IPS-15b (cell line): ENCODE data around the gene DDC.

Experiments used
- H3K27me3 ChIP-seq: one replicate; pipeline ENCODE4 v1.6.1; 2013; ENCODE audit warnings: low read length; ENCODE audit not compliant: control insufficient read depth, insufficient read depth
- H3K36me3 ChIP-seq: one replicate; pipeline ENCODE4 v1.6.1; 2013; ENCODE audit warnings: low read length; ENCODE audit not compliant: control insufficient read depth, insufficient read depth
- H3K4me1 ChIP-seq: one replicate; pipeline ENCODE4 v1.6.1; 2013; ENCODE audit warnings: mild to moderate bottlenecking, low read length; ENCODE audit not compliant: control insufficient read depth, insufficient read depth
- H3K4me3 ChIP-seq: one replicate; pipeline ENCODE4 v1.5.1; 2013; ENCODE audit warnings: low read depth, low read length
- H3K9ac ChIP-seq: one replicate; pipeline ENCODE4 v1.6.1; 2013; ENCODE audit warnings: low read depth, mild to moderate bottlenecking, low read length
- H3K9me3 ChIP-seq: one replicate; pipeline ENCODE4 v1.6.1; 2013; ENCODE audit warnings: mild to moderate bottlenecking, low read length; ENCODE audit not compliant: control insufficient read depth, insufficient read depth

Gene DDC

DNA sequence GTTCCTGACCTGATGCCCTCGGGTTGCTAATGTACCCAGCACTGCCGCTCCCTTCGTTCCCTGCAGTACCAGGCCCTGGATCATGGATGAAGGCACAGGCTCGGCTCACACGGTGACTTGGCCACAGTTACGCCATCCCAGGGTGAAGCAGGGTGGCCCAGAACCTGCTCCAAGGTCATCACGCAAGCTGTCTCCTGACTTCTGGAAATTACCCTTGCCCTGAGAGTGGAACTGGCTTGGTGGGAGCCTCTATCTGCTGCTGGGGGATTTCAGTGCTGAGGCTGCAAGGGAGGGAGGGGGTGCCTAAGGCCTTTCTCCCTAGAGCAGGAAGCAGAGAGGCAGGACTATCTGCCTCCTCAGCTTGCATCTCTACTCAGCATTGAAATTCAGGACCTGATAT, 151.6 kb downstream of the DDC start:
- Histone ChIP-seq H3K4me1 (no peaks in the 10 kb centered on the region), H3K4me3 (no peak overlapping the region), H3K9ac (no peak overlapping the region), H3K36me3 (no peaks in the 10 kb centered on the region), H3K27me3 (no peaks in the 10 kb centered on the region), H3K9me3 (no peaks in the 10 kb centered on the region)

- Histone ChIP-seq H3K4me3 (no peak overlapping the region), H3K9ac (no peak overlapping the region), H3K9me3 (no peaks in the 10 kb centered on the region), H3K27me3 (no peaks in the 10 kb centered on the region), H3K36me3 (no peaks in the 10 kb centered on the region), H3K4me1 (no peaks in the 10 kb centered on the region)
These were observed 152.2 kb downstream of the DDC start for GRCh38 chr7:50412973-50413372.

GRCh38 chr7:50411332-50411731, 153.9 kb downstream of the DDC start:
- no peaks in the 10 kb centered on the region for H3K36me3 ChIP-seq
- no peaks in the 10 kb centered on the region for H3K9me3 ChIP-seq
- H3K9ac ChIP-seq = no peak overlapping the region
- no peak overlapping the region for H3K4me3 ChIP-seq
- no peaks in the 10 kb centered on the region for H3K27me3 ChIP-seq
- H3K4me1 ChIP-seq = no peaks in the 10 kb centered on the region

DNA sequence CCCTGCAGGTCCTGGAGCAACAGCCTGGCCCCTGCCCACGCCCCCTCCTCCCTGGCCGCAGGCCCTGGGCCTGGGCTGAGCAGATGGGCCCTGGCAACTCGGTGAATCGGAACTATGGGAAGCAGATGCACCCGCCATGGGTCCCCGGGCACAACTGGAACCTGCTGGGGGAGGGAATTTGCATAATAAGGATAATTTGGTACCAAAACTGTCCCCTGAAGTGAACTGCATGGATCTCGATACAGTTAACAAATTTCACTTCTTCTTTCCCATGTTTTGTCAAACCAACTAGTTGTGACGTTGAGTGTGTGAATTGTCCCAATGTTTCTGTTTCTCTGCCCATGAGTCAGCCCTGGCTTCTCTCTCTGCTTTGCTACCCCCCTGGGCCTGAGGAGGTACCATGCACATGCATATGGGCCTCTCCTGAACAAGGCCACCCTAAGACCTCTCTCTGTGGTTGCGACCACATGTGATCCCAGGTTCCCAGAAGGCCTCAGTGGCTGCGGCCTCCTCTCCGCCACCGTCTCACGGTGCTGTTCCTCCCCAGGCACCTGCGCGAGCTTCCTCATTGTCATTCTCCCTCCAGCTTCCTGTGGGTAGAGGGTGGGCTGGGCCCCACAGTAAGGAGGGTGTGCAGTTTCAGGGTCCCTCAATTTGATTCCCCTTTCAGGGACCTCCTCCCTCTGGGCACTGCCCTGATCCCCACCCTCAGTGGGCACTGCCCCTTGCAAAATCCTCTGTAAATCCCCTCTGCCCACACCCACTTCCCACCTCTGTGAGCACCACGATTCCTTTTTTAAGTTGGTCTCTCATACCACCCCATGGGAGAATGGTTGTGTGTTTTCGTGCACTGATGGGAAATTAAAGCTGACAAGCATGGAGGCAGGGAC, 155.1 kb downstream of the DDC start:
- Histone ChIP-seq H3K9me3 (no peaks in the 10 kb centered on the region), H3K27me3 (no peaks in the 10 kb centered on the region), H3K9ac (no peak overlapping the region), H3K4me3 (no peak overlapping the region), H3K4me1 (no peaks in the 10 kb centered on the region), H3K36me3 (no peaks in the 10 kb centered on the region)
